H1 (cell line): Measurements from ENCODE around the gene AOPEP. TPM values are rescaled to one million over a fixed set of nuclear protein-coding genes. Genes with fewer than 3 reads are reported as not detected.
A peak's percentile ranks its signal among the peaks of the same experiment; 100 is the strongest.

Experiments used
- CTCF ChIA-PET: fragments of 300-600 bp; sonication (Branson Sonifier 250); formaldehyde crosslinking; loops from one replicate; lab custom pipeline; 2021; ENCODE audit not compliant: partially characterized antibody; lab: Charles Lee
- POLR2A ChIA-PET: fragments of 300-600 bp; sonication (Branson Sonifier 250); formaldehyde crosslinking; loops from one replicate; lab custom pipeline; 2021; ENCODE audit warnings: inconsistent platforms; ENCODE audit not compliant: partially characterized antibody; lab: Charles Lee
- DNase-seq, 2 experiments: peaks; one replicate each; pipeline versions ENCODE4 v3.0.0 to v3.0.0-alpha.2; 2010 to 2022; ENCODE audit warnings: low spot score in 2 of 2, low read depth in 1 of 2, mixed read lengths in 1 of 2
- FAIRE-seq: peaks from 2 replicates; lab custom pipeline; 2011; peaks lifted over from hg19 to GRCh38; lab: Jason Lieb, UNC
- H2AFZ ChIP-seq: 2 replicates; pipeline ENCODE4 v1.8.1; 2012; ENCODE audit warnings: low read length, inconsistent platforms
- H2AK5ac ChIP-seq: 2 replicates; pipeline ENCODE4 v1.6.1; 2013; ENCODE audit warnings: low read depth, low read length
- H2BK120ac ChIP-seq: replicated peaks from 2 replicates; pipeline ENCODE3; 2013; ENCODE audit warnings: low read depth, low read length, inconsistent platforms
- H2BK12ac ChIP-seq: 2 replicates; pipeline ENCODE4 v1.6.1; 2013; ENCODE audit warnings: low read depth, low read length
- H2BK15ac ChIP-seq: 2 replicates; pipeline ENCODE4 v1.6.1; 2013; ENCODE audit warnings: low read length
- H2BK20ac ChIP-seq: 2 replicates; pipeline ENCODE4 v1.6.1; 2013; ENCODE audit warnings: low read length
- H2BK5ac ChIP-seq: 2 replicates; pipeline ENCODE4 v1.6.1; 2013; ENCODE audit warnings: low read depth, low read length
- H3K14ac ChIP-seq: 2 replicates; pipeline ENCODE4 v1.6.1; 2013; ENCODE audit warnings: inconsistent platforms; ENCODE audit not compliant: insufficient read length
- H3K18ac ChIP-seq: 2 replicates; pipeline ENCODE4 v1.6.1; 2013; ENCODE audit warnings: low read length; ENCODE audit errors: extremely low read depth
- H3K23ac ChIP-seq: 2 replicates; pipeline ENCODE4 v1.6.1; 2013; ENCODE audit warnings: inconsistent platforms; ENCODE audit not compliant: insufficient read length
- H3K23me2 ChIP-seq: 2 replicates; pipeline ENCODE4 v1.6.1; 2013; ENCODE audit warnings: low read depth, low read length
- H3K27ac ChIP-seq: 2 replicates; pipeline ENCODE4 v1.6.1; 2011; ENCODE audit warnings: low read depth, low read length, inconsistent platforms
- H3K27me3 ChIP-seq, 4 experiments: replicated peaks in 1 of 4; 1 replicate in 1 of 4; 2 replicates in 3 of 4; pipeline versions ENCODE4 v1.6.1 to v1.8.1; 2011 to 2013; ENCODE audit warnings: low read length in 3 of 4, mild to moderate bottlenecking in 3 of 4, inconsistent platforms in 2 of 4, mixed read lengths in 2 of 4, moderate library complexity in 1 of 4; ENCODE audit not compliant: control insufficient read depth in 3 of 4, insufficient read depth in 3 of 4; ENCODE audit errors: extremely low read depth in 1 of 4
- H3K36me3 ChIP-seq, 4 experiments: 2 replicates each; pipeline versions ENCODE4 v1.6.1 to v1.8.1; 2011 to 2013; ENCODE audit warnings: mild to moderate bottlenecking in 4 of 4, low read length in 3 of 4, moderate library complexity in 2 of 4, control low read depth in 1 of 4, inconsistent platforms in 1 of 4; ENCODE audit not compliant: insufficient read depth in 4 of 4, control insufficient read depth in 2 of 4
- H3K4ac ChIP-seq: replicated peaks from 2 replicates; pipeline ENCODE3; 2013; ENCODE audit warnings: low read length, low read depth, mixed read lengths, inconsistent platforms; ENCODE audit not compliant: insufficient read length
- H3K4me1 ChIP-seq, 4 experiments: replicated peaks in 1 of 4; 1 replicate in 1 of 4; 2 replicates in 3 of 4; pipeline versions ENCODE4 v1.6.1 to v1.8.1; 2011 to 2013; ENCODE audit warnings: low read length in 3 of 4, inconsistent platforms in 2 of 4, mixed read lengths in 1 of 4; ENCODE audit not compliant: insufficient read depth in 4 of 4, control insufficient read depth in 3 of 4
- H3K4me2 ChIP-seq, 2 experiments: 2 replicates each; pipeline versions ENCODE4 v1.6.1 to v1.8.1; 2011 to 2013; ENCODE audit warnings: low read depth in 2 of 2, low read length in 2 of 2, control low read depth in 1 of 2, inconsistent platforms in 1 of 2, mild to moderate bottlenecking in 1 of 2; ENCODE audit not compliant: insufficient read depth in 1 of 2
- H3K4me3 ChIP-seq, 4 experiments: fragments of 200-600, 300-600 bp in 1 of 4; sonication (generic), shearing (Covaris generic), sonication (Bioruptor Twin) in 1 of 4; 2 replicates each; pipeline versions ENCODE4 v1.5.1 to v1.8.1; 2011 to 2016; ENCODE audit warnings: low read length in 4 of 4, low read depth in 3 of 4, control low read depth in 2 of 4, inconsistent platforms in 2 of 4, mild to moderate bottlenecking in 2 of 4, mixed read lengths in 1 of 4, moderate library complexity in 1 of 4; ENCODE audit not compliant: insufficient read depth in 2 of 4; ENCODE audit errors: extremely low read depth in 1 of 4
- H3K56ac ChIP-seq: replicated peaks from 2 replicates; pipeline ENCODE3; 2013; ENCODE audit warnings: low read depth, mild to moderate bottlenecking, mixed read lengths, low read length, inconsistent platforms; ENCODE audit not compliant: insufficient read length
- H3K79me1 ChIP-seq: 2 replicates; pipeline ENCODE4 v1.6.1; 2013; ENCODE audit warnings: low read depth, low read length, control low read depth
- H3K79me2 ChIP-seq, 2 experiments: 2 replicates each; pipeline versions ENCODE4 v1.6.1 to v1.8.1; 2012 to 2013; ENCODE audit warnings: low read length in 2 of 2, mild to moderate bottlenecking in 2 of 2, inconsistent platforms in 1 of 2; ENCODE audit not compliant: insufficient read depth in 2 of 2, control insufficient read depth in 1 of 2
- H3K9ac ChIP-seq, 4 experiments: replicated peaks in 1 of 4; 1 replicate in 1 of 4; 2 replicates in 3 of 4; pipeline versions ENCODE4 v1.6.1 to v1.8.1; 2011 to 2013; ENCODE audit warnings: low read depth in 3 of 4, low read length in 3 of 4, control low read depth in 2 of 4, mild to moderate bottlenecking in 2 of 4, moderate library complexity in 2 of 4, inconsistent platforms in 1 of 4; ENCODE audit errors: extremely low read depth in 1 of 4
- H3K9me3 ChIP-seq, 2 experiments: 2 replicates each; pipeline versions ENCODE4 v1.6.1 to v1.8.1; 2012 to 2013; ENCODE audit warnings: mild to moderate bottlenecking in 2 of 2, moderate library complexity in 2 of 2, control low read depth in 1 of 2, inconsistent platforms in 1 of 2, low read depth in 1 of 2, low read length in 1 of 2, mixed read lengths in 1 of 2; ENCODE audit not compliant: insufficient read depth in 2 of 2
- H4K20me1 ChIP-seq, 2 experiments: replicated peaks in 1 of 2; 2 replicates each; pipeline versions ENCODE3 to v1.8.1; 2011 to 2013; ENCODE audit warnings: inconsistent platforms in 2 of 2, low read length in 2 of 2, mild to moderate bottlenecking in 1 of 2; ENCODE audit not compliant: insufficient read depth in 2 of 2, control insufficient read depth in 1 of 2
- H4K5ac ChIP-seq: 2 replicates; pipeline ENCODE4 v1.6.1; 2013; ENCODE audit warnings: low read length, low read depth, mixed read lengths, inconsistent platforms; ENCODE audit not compliant: insufficient read length
- H4K8ac ChIP-seq: 2 replicates; pipeline ENCODE4 v1.8.0; 2013; ENCODE audit warnings: mild to moderate bottlenecking, moderate library complexity, low read length, inconsistent platforms; ENCODE audit not compliant: insufficient read depth; ENCODE audit errors: extremely low read depth
- H4K91ac ChIP-seq: replicated peaks from 2 replicates; pipeline ENCODE3; 2013; ENCODE audit warnings: low read length, mixed read lengths, inconsistent platforms; ENCODE audit not compliant: insufficient read length
- ASH2L ChIP-seq: fragments of 200-600, 300-600 bp; sonication (generic); IDR thresholded peaks from one replicate; pipeline ENCODE4 v1.7.1; 2017; ENCODE audit warnings: low read length
- CHD2 ChIP-seq: IDR thresholded peaks from 2 replicates; pipeline ENCODE4 v1.6.1; 2012; ENCODE audit warnings: low read length, improper control_type of control experiment
- E2F6 ChIP-seq: IDR thresholded peaks from 2 replicates; pipeline ENCODE4 v1.6.1; 2012; ENCODE audit warnings: inconsistent platforms
- KDM4A ChIP-seq: IDR thresholded peaks from one replicate; pipeline ENCODE4 v1.7.1; 2012; ENCODE audit warnings: low read depth, mild to moderate bottlenecking, moderate library complexity, low read length, inconsistent platforms; ENCODE audit not compliant: severe bottlenecking
- KDM5A ChIP-seq: fragments of 200-600 bp; IDR thresholded peaks from 2 replicates; pipeline ENCODE4 v1.7.1; 2012; ENCODE audit warnings: mild to moderate bottlenecking, low read length, inconsistent platforms, mixed read lengths
- MAFK ChIP-seq: IDR thresholded peaks from 2 replicates; pipeline ENCODE4 v1.6.1; 2012; ENCODE audit warnings: low read depth, mild to moderate bottlenecking, improper control_type of control experiment, low read length
- POLR2AphosphoS5 ChIP-seq: IDR thresholded peaks from 2 replicates; pipeline ENCODE4 v1.6.1; 2011; ENCODE audit warnings: low read depth, low read length
- POU5F1 ChIP-seq: IDR thresholded peaks from 2 replicates; pipeline ENCODE4 v1.6.1; 2011; ENCODE audit warnings: low read depth, mild to moderate bottlenecking, low read length, moderate library complexity
- SP2 ChIP-seq: IDR thresholded peaks from 2 replicates; pipeline ENCODE4 v1.6.1; 2012; ENCODE audit warnings: mild to moderate bottlenecking, low read length, inconsistent platforms
- SRF ChIP-seq: IDR thresholded peaks from 2 replicates; pipeline ENCODE4 v1.6.1; 2011; ENCODE audit warnings: mild to moderate bottlenecking, low read depth, low read length, moderate library complexity
- TAF7 ChIP-seq: optimal IDR thresholded peaks from 2 replicates; pipeline ENCODE3; 2011; ENCODE audit warnings: low read depth, mild to moderate bottlenecking, inconsistent platforms, low read length, moderate library complexity, borderline replicate concordance
- TBP ChIP-seq: IDR thresholded peaks from 2 replicates; pipeline ENCODE4 v1.6.1; 2011; ENCODE audit warnings: low read depth, low read length, improper control_type of control experiment
- TEAD4 ChIP-seq: IDR thresholded peaks from 2 replicates; pipeline ENCODE4 v1.6.1; 2012; ENCODE audit warnings: low read depth, low read length, inconsistent platforms, mixed read lengths
- WGBS, 2 experiments: shearing (Covaris generic) in 1 of 2; methylation state at CpG; one replicate each; pipeline versions ENCODE4 v1.1.6 to v1.1.7; 2013 to 2015; ENCODE audit warnings: low lambda C conversion rate in 2 of 2, mixed read lengths in 2 of 2, inconsistent platforms in 1 of 2, low coverage in 1 of 2, missing lambda C conversion rate in 1 of 2; ENCODE audit not compliant: insufficient replicate concordance in 2 of 2, insufficient coverage in 1 of 2, insufficient read length in 1 of 2; ENCODE audit errors: extremely low coverage in 1 of 2, missing lambda C conversion rate in 1 of 2; 5-methylcytosine and 5-hydroxymethylcytosine counted together
- polyA plus RNA-seq, 7 experiments: library from polyadenylated mRNA; depleted of rRNA in 3 of 7; stranded (reverse) in 5 of 7; unstranded in 2 of 7; fragments of >200 nt in 5 of 7; fragments of 200-250 nt in 2 of 7; gene quantifications; 1 replicate in 5 of 7; 2 replicates in 1 of 7; 4 replicates in 1 of 7; pipeline versions ENCODE4 v1.2.1 to v1.2.3, GENCODE V29; 2011 to 2013; ENCODE audit warnings: missing spikeins in 2 of 7, mixed read lengths in 2 of 7
- total RNA-seq: library from RNA; stranded (reverse); fragmentation: NEBNext Ultra II Directional; extraction: Animal tissue kit (Norgen Biotek cat#: 25700); gene quantifications from 2 replicates; pipeline ENCODE4 v1.2.1, GENCODE V29; 2021

Gene AOPEP
- total and polyA plus RNA-seq, 2 of the 8 experiments (the other 6 are each of a cell fraction or from before 2014, with no cell fraction given), result 6.1 to 14.3 TPM

- Histone ChIP-seq H3K27ac (no peak overlapping the region), H3K4me1 (peaks cover 0 to 9% (median 0%) of the 10 kb centered on the region in 4 experiments; a peak in 2 of 7 replicates), H3K27me3 (no peaks in the 10 kb centered on the region), H3K23me2 (peaks cover 2% of the 10 kb centered on the region; the same call in 1 of the 2 replicates), H3K18ac (no peak overlapping the region), H4K91ac (peak overlapping the region; percentile 97), H3K79me2 (no peaks in the 10 kb centered on the region), H2BK120ac (no peak overlapping the region), H2BK5ac (peak overlapping the region; percentile 92), H3K9me3 (no peaks in the 10 kb centered on the region), H3K4ac (no peak overlapping the region), H2AK5ac (peak overlapping the region; percentile 66; the same call in 1 of the 2 replicates), H3K14ac (no peak overlapping the region), H3K56ac (peak overlapping the region; percentile 8), H2BK12ac (peak overlapping the region; percentile 80; the same call in 1 of the 2 replicates), H3K4me3 (no peak overlapping the region), H3K36me3 (peaks cover 0 to 6% (median 1%) of the 10 kb centered on the region in 4 experiments; a peak in 2 of 8 replicates), H3K23ac (no peak overlapping the region), H4K5ac (no peak overlapping the region), H3K9ac (no peak overlapping the region; a peak in 1 of 7 replicates), H2AFZ (no peak overlapping the region), H4K20me1 (peaks cover 0 to 9% of the 10 kb centered on the region in 2 experiments), H2BK20ac (0 out of 2 replicates have a peak overlapping the region, but pooled peaks have one; percentile 72), H3K79me1 (no peaks in the 10 kb centered on the region; the same call in 1 of the 2 replicates), H4K8ac (peak overlapping the region; percentile 57), H2BK15ac (0 out of 2 replicates have a peak overlapping the region, but pooled peaks have one; percentile 8), H3K4me2 (no peak overlapping the region)
- no peak for DNase-seq
- POLR2A ChIA-PET, result no interaction called here
- no peak for FAIRE-seq
- WGBS, 2 experiments, result 93% methylated on average over 39 of the region's 39 CpGs; no CpG with 5 or more reads in 1 of the 2 experiments
- CTCF ChIA-PET, result interaction anchor here (0.7 to 3.8 kb wide), 9 partner anchors 10 to 460 kb away, joined by 3 to 20 read pairs (median 3); no protein-coding TSS in a partner anchor
- TF ChIP-seq SP2 (no peak), CHD2 (no peak), POLR2AphosphoS5 (no peak), KDM4A (no peak), SRF (no peak), TBP (no peak), ASH2L (no peak), TEAD4 (no peak), MAFK (no peak), KDM5A (no peak), TAF7 (no peak), POU5F1 (no peak), E2F6 (no peak)
These were observed 356.7 kb downstream of the AOPEP start for GRCh38 chr9:95083086-95083768.
